ENCODE measurements around the gene RTEL1.

DNA sequence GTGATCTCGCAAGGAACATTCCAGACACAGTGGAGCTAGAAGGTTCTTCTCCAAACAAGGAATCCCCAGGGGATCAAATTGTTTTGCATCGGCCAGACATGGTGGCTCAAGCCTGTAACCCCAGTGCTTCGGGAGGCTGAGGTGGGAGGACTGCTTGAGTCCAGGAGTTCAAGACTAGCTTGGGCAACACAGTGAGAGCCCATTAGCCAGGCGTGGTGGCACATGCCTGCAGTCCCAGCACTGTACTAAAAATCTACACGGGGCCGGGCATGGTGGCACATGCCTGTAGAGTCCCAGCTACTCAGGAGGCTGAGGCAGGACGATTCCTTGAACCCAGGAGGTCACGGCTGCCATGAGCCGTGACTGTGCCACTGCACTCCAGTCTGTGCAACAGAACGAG is 46.5 kb upstream of the RTEL1 start:
- TF ChIP-seq, protein P1, sequence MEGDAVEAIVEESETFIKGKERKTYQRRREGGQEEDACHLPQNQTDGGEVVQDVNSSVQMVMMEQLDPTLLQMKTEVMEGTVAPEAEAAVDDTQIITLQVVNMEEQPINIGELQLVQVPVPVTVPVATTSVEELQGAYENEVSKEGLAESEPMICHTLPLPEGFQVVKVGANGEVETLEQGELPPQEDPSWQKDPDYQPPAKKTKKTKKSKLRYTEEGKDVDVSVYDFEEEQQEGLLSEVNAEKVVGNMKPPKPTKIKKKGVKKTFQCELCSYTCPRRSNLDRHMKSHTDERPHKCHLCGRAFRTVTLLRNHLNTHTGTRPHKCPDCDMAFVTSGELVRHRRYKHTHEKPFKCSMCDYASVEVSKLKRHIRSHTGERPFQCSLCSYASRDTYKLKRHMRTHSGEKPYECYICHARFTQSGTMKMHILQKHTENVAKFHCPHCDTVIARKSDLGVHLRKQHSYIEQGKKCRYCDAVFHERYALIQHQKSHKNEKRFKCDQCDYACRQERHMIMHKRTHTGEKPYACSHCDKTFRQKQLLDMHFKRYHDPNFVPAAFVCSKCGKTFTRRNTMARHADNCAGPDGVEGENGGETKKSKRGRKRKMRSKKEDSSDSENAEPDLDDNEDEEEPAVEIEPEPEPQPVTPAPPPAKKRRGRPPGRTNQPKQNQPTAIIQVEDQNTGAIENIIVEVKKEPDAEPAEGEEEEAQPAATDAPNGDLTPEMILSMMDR (IDR thresholded peaks at IDR 0.05; ENCODE audit: borderline replicate concordance, extremely low read depth, low read length, poor library complexity, severe bottlenecking) = no peak
- TF ChIP-seq EZH2 (IDR thresholded peaks at IDR 0.05; ENCODE audit: borderline replicate concordance, low read depth, low read length, severe bottlenecking) = no peak

Data from DND-41 (cell line).